ENCODE data around the gene INTS11.

Gene INTS11

DNA sequence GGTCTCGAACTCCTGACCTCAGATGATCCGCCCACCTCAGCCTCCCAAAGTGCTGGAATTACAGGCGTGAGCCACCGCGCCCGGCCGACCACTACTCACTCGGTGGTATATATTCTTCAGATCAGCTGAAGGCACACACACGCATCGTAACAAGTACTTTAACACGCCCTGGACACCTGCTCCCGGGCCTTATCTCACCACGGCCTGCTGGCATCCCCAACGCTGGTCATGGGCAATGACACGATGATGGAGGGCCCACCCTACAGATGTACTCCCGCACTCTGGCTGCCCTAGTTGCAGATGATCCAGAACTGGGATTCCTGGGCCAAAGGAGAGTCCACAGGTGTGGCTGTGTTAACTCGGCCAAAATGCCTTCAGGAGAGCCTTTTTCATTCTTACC lies 62.4 kb downstream of the INTS11 start:
- TF ChIP-seq, protein P1, sequence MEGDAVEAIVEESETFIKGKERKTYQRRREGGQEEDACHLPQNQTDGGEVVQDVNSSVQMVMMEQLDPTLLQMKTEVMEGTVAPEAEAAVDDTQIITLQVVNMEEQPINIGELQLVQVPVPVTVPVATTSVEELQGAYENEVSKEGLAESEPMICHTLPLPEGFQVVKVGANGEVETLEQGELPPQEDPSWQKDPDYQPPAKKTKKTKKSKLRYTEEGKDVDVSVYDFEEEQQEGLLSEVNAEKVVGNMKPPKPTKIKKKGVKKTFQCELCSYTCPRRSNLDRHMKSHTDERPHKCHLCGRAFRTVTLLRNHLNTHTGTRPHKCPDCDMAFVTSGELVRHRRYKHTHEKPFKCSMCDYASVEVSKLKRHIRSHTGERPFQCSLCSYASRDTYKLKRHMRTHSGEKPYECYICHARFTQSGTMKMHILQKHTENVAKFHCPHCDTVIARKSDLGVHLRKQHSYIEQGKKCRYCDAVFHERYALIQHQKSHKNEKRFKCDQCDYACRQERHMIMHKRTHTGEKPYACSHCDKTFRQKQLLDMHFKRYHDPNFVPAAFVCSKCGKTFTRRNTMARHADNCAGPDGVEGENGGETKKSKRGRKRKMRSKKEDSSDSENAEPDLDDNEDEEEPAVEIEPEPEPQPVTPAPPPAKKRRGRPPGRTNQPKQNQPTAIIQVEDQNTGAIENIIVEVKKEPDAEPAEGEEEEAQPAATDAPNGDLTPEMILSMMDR (IDR thresholded peaks at IDR 0.05) = no peak
